ENCODE data around the gene SLC1A5.
"Not testable (repeated sequence)": the region's sequence is repeated elsewhere in the genome, so short reads cannot be mapped to it uniquely, and the experiment has no call there.

Gene SLC1A5

DNA sequence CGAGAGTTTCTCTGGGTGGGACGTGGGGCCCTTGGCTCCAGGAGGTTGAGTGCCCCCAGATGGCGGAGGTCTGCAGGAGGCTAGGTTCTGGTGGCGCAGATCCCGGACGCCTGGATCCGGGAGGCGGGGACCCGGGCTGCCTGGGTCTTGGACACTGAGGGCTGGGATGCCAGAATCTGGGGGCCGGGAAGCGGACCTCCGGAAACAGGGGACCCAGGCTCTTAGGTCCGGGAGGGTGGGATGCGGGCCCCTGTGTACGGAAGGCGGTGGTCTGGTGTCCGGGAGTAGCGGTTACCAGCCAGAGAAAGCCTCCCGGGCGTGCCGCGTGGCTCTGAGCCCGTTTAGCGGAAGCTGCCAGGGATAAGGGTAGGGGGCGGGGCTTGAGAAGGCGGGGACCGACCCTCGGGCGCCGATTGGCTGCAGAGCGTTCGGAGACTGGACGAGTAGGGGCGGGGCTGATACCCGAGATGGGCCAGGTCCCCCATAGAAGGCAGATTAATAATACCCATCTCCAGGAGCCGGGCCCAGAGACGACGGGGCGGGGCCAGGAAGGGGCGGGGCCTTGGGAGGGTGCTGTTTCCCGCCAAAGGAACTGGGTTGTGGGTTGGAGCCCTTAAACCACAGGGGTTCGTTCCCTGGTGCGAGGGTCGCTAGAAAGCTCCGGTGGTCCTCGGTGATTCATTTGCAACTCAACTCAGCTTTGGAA lies at the start of gene SLC1A5:
Gene SLC1A5, minus strand, starts transcription at position 333 of the 706 bp plus-strand sequence. CDS start 629 bp downstream, outside the sequence.
- DNase-seq, result peak; percentile 91

DNA sequence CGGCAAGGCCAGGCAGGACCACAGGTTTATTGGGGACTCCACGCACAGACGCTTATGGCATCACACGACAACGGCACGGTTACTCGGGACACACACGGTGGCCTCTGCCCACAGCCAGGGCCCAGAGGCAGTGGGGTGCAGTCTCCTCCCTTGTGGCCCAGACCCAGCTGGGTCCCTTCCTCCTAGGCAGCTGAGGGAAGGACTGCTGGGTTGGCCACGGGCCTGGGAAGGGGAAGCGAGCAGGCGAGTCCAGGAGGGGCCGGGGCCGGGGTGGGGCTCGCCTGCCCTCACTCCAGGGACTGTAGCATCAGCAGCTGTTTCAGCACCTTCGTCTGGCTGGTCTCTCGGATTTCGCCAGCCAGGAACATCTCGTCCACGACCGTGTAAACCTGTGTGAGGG lies 49.8 kb upstream of the SLC1A5 start:
- no peak for DNase-seq

DNA sequence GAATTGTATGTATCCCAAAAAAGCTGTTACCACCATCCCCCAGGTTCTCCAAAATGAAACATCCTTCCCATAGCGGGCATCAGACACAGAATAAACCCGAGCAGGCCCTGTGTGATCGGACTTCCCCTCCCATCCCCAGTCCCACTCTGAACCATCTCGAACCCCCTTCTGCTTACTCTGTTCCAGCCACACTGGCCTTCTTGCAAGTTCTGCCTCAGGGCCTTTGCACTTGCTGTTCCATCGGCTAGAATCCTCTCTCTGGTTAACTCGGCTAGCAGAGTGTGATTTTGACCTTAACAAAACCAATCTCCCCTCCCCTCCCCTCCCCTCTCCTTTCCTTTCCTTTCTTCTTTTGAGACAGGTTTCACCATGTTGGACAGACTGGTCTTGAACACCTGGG lies 46.6 kb upstream of the SLC1A5 start:
- no peak for DNase-seq

DNA sequence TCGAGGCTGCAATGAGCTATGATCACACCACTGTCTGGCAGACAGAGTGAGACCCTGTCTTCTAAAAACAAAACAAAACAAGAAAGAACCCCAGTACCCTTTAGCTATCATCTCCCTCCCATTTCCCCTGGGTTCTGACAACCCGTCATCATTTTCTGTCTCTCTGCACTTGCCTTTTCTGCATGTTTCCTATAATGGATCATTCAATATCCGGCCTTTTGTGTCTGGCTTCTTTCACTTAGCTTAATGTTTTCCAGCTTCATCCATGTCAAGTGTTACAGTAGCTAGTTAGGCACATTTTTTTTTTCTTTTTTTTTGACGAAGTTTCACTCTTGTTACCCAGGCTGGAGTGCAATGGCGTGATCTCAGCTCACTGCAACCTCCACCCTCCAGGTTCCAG lies 45.7 kb upstream of the SLC1A5 start:
- DNase-seq, result no peak

DNA sequence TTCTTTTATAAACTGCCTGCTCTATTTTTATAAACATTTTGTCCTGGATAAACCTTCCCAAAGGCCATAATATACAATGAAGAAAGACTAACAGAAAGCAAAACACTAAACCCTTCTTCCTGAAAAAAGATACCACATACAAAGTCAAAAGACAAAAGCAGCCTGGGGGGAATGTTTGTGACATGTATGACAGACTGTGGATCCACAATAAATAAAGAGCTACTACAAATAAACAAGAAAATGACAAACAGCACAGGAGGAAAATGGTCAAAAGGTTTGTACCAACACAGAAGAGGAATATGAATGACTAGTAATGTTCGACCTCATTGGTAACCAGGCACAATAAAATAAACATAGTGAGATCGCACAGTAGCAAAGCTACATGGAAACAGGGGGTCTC lies 42.5 kb upstream of the SLC1A5 start:
- DNase-seq, result no peak

DNA sequence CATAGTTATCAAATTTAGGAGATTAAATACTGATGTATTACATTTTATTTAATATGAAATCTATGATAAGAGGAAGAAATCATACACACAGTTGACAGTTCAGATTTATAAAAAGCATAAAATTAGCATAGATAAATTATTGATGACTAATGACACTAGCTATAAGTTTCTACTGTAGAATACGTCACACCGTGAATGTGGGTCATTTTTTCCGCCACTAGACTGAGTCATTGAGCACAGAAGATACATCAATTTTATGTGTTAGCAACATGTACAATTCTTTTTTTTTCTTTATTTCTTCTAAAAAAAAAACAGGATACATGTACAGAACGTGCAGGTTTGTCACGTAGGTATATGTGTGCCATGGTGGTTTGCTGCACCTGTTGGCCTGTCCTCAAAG lies 40.1 kb upstream of the SLC1A5 start:
- no peak for DNase-seq

DNA sequence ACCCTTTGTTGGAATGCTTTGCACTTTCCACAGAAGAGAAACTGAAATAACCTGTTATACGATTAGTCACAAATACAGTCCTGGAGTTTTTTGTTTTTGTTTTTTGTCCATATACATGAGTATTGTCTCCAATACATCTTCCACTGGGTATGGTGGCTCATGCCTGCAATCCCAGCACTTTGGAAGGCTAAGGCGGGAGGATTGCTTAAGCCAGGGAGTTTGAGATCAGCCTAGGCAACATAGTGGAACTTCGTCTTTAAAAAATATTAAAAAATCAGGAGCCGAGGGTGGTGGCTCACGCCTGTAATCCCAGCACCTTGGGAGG lies 37.3 kb upstream of the SLC1A5 start:
- no peak for DNase-seq

DNA sequence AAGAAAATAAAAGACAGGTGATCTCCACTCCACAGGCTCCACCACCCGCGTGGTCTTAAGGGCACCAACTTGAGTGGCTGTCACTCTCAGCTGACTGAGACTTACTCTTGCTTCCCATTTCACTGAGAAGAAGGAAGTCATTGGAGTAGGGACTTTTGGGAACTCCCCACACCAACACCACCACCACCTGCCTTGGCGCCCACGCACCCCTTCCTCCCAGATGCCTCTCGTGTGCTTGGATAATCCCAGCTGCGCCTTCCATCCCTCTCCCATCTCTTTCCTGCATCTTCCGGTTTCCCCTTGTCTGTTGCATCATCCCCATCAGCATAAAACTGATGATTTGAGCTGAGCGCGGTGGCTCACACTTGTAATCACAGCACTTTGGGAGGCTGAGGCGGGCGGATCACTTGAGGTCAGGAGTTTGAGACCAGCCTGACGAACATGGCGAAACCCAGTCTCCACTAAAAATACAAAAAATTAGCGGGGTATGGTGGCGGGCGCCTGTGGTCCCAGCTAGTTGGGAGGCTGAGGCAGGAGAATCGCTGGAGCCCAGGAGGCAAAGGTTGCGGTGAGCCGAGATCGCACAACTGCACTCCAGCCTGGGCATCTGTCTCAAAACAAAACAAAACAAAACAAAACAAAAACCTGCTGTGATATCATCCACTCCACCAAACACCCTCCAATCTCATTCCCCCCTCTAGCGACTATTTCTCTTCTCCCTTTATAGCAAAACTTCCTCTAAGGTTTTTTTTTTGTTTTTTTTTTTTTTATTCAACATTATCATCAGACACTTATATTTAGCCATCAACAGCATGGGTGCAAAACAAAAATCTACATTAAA lies 36.7 kb upstream of the SLC1A5 start:
- DNase-seq, result no peak

DNA sequence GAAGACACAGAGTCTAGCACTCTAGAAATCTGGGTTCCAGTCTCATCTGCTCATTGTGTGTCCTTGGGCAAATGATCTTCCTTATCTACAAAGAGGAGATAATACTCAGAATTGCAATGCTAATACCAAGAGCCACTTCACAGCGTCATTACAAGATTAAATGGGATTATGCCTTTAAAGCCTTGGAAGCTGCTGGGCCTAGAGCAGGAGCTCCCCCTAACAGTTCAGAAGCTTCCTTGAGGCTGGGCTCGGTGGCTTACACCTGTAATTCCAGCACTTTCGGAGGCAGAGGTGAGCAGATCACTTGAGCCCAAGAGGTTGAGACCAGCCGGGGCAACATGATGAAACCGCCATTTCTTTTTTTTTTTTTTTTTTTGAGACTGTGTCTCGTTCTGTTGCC lies 34.7 kb upstream of the SLC1A5 start:
- no peak for DNase-seq

DNA sequence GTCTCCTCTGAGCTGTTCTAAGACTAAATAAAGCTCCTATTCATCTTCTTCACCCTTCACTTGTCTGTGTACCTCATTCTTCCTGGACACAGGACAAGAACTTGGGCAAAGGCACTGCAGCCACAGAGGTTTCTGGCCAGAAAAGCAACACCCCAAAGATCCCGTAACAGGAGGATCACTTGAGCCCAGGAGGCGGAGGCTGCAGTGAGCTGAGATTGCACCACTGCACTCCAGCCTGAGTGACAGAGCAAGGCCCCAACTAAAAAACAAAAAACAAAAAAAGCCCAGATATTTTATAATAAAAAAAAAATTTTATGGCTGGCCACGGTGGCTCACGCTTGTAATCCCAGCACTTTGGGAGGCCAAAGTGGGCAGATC lies 34.0 kb upstream of the SLC1A5 start:
- DNase-seq, result not testable (repeated sequence)

DNA sequence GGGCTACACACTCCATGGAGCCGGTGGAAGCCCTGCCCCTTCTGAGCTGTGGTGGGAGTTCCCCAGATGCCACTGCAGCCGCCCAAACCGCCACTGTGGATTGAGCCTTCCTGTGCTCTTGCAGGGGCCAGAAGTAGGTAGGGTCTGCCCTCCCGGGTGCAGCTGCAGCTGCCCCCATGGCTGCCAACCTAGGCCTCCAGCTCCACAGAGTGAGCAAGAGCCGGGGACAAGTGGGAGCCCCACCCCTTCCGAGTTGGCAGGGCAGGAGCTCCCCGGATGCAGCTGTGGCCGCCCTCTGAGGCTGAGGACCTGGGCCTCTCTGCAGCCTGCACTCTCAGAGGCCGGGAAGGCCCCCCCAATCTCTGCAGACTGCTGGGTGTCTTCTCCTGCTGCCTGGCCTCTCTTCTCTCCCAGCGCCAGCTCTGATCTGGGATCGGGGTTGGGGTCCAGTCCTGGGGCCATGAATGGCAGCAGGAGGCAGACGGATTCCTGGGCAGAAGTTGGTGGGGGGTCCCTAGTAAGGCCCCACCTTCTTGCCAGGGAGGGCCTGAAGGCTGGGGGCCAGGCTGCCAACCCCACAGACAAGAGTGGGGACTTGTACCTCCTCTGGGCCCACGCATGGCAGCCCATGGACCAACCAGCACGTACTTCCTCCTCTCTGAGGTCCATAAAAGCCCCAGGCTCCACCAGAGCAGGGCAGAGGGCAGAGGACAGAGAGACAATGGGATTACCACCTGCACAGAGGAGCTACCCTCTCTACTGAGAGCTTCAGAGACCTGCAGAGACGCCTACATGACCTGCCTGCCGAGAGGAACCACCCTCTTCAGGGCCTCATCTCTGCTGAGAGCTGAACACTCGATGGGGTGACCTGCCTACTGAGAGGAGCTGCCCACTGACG lies 33.4 kb upstream of the SLC1A5 start:
- no peak for DNase-seq

DNA sequence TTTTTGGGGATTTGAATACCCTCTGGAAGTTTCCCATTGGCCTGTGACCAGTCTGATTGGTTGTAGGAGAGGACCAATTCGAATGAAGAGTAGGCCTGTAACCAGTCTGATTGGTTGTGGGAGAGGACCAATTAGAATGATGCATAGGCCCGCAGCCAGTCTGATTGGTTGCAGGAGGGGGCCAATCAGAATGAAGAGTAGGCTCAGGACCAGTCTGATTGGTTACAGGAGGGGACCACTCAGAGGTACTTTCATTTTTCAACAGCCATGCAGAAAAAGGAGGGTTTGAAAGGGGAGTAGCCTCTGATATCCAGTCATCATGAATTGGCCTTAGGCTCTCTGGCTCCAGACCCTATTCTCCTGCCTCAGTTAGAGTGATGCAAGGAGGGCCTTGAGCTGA lies 30.4 kb upstream of the SLC1A5 start:
- no peak for DNase-seq

DNA sequence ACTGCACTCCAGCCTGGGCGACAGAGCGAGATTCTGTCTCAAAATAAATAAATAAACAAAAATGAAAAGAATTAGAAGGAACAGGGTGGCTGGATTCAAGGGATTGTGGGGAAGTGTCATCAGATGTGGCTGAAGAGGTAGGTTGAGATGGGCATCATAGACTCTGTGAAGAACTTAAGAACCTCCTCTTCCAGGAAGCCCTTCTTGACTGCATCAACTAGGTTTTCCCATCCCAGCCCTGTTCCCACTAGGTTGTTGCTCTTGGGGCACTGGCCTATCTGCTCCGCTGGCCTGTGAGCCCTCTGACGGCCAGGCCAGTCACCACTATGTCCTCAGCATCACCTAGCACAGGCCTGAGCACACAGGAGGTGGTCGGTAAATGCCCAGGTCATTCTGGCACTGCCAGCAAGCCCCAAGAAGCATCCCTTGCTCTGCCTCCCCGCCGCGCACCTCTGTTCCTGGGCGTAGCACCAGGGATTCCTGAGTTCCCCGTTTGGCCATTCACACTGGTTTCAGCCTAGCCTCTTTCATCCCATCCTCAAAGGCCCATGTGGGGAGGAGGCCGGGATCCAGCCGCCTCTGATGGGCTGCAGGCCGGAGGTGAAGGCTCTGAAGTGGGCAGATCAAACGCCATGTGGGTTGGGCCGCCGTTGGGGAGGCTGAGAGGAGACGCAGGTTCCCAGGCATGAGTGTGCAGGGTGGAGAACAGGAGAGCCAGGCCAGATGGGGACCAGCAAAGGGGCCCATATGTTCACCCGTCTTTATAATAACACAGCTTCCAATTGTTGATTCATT lies 27.6 kb upstream of the SLC1A5 start:
- DNase-seq, result no peak

DNA sequence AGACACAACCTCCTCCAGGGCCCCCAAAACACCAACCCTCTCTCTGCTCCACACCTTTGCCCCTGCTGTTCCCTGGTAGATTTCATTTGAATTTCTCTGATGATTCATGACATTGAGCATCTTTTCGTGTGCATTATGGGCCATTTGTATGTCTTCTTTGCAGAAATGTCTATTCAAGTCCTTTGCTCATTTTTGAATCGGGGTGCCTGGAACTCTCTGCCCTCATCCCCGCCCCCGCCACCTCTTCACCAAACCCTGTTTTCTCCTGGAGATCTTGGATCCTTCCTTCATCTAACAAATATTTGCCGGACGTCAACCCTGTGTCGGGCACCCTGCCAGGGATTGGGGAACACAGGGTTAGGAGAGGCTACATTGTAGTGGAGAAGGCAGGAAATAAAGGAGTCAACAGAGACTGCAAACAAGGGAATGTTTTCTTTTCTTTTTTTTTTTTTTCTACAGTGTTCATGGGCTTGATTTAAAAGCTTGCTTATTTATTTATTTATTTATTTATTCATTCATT lies 25.5 kb upstream of the SLC1A5 start:
- DNase-seq, result no peak

DNA sequence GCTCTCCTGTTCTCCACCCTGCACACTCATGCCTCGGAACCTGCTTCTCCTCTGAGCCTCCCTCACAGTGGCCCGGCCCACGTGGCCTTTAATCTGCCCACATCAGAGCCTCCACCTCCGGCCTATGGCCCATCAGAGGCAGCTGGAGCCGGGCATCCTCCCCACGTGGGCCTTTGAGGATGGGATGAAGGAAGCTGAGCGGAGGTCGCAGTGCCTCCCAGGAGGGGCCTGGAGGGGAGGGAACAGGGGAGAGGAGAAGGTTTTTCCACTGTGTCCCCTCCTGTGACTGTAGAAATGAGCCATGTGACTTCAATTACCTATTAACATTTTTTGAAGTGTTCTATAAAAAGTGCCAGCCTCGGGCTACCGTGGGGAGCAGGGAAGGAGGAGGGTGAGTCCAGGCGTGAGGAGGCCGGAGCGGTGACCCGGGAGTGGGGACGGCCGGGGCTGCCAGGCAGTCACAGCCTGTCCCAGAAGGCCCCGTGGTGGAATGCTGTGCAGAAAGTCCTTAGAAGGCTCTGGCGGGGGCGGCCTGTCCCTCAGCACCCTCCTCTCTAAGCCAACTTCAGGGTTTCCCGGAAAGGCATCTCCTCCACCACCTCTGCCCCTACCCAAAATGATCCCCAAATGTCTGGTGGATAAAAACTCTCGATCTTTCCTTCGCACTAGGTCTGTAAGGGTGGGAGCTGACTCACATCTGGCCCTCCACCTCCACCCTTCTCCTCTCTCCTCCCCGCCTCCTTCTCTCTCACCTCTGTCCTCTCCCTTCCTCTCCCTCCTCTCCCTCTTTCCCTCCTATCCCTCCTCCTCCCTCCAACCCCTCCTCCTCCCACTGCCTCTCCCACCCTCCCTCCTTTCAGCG lies 24.8 kb upstream of the SLC1A5 start:
- DNase-seq, result no peak

DNA sequence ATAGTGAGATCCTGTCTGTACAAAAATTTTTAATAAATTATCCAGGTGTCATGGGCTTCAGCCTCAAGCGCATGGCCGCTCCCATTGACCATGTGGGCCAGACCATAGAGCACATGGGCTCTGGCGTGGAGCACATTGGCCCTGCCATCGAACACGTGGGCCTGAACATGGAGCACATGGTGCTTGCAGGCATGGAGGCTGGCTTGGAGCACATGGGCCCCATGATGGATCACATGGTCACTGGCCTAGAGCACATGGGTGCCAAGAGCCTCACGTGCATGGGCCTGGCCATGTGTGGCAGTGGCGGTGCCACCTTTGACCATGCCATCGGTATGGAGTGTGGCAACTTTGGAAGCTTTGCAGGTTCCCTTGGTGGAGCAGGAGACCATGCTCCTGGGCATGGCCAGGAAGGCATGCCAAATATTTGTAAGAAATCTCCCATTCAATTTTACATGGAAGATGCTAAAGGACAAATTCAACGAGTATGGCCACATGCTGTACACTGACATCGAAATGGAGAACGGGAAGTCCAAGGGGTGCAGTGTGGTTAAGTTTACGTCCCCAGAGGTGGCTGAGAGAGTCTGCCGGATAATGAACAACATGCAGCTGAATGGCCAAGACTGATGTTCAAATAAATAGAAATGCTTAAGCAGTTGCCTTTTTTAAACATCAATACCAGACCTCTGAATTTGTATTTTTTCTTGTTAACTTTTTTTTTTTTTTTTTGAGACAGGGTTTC lies 21.3 kb upstream of the SLC1A5 start:
- DNase-seq, result no peak

DNA sequence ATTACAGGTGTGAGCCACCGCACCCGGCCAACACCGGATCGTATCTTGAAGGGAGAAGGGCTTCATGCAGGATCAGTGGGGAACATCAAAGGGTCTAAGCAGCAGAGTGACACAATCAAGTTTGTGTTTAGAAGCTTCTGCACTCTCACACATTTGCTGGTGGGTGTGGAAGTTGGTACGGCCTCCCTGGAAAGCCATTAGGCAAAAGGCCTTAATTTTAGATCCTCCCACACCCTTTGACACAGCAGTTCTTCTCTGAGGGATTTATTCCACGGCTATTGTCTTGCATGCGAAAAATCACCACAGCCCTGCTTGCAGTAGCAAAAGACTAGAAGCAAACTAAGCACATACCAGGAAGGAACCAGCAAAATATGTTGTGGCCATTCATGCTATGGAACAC lies 18.3 kb upstream of the SLC1A5 start:
- DNase-seq, result no peak

DNA sequence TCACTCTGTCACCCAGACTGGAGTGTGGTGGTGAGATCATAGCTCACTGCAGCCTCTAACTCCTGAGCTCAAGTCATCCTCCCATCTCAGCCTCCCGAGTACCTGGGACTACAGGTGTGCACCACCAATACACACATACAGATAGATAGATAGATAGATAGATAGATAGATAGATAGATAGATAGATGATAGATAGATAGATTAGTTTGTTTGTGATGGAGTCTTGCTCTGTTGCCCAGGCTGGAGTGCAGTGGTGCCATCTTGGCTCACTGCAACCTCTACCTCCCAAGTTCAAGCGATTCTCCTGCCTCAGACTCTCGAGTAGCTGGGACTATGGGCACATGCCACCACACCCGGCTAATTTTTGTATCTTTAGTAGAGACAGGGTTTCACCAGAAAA lies 16.0 kb upstream of the SLC1A5 start:
- not testable (repeated sequence) for DNase-seq

DNA sequence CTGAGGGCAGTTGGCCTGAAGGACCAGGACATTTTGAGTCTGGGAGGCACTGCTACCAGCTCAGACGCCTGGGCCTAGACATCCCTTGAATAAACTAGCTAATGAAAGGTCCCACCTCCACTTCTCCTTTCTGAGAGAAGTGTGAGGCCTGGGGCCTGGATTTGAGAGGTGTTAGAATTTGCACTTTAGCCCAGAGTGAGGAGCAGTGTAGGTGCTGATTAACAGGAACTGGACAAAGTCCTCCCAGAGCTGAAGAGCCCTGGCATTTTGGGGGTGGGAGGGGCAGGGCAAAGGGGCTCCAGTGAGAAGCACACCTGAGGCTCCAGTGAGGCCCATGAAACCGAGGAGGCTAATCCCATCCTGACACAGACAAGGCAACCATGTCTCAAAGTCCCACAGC lies 15.2 kb upstream of the SLC1A5 start:
- no peak for DNase-seq

DNA sequence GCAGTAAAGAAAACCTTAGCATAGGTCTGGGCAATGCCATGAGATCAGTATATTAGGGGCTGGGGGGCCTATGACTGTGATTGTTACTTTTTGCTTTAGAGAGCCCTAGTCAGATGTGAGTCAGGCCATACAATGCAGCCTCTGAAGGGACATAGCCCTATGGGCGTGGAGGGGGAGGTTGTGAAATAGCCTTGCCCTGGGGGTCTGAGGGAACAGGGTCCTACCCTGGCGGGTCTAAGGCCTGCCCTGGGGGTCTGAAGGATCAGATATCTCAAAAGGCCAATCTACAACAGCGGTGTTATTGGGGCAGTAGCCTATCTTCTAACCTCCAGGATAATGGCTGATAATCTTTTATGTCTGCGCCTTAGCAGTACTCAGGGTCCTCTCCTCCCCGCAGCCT lies 13.8 kb upstream of the SLC1A5 start:
- DNase-seq, result no peak

DNA sequence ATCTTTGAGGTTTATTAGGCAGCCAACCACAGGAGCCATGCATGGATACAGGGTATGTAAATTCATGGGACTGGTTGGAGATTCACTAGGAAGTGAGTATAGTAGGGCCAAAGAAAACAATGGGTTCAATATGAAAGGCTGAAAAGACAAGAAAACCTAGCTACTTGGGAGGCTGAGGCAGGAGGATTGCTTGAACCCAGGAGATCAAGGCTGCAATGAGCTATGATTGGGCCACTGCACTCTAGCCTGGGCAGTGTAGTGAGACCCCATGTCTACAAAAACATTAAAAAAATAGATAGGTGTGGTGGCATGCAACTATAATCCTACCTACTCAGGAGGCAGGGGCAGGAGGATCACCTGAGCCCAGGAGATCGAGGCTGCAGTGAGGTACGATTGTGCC lies 10.3 kb upstream of the SLC1A5 start:
- no peak for DNase-seq
